ENCODE measurements around the gene SLC25A40. TPM values are rescaled to one million over a fixed set of nuclear protein-coding genes. Genes with fewer than 3 reads are reported as not detected.
"Not testable (repeated sequence)": the region's sequence is repeated elsewhere in the genome, so short reads cannot be mapped to it uniquely, and the experiment has no call there.

Gene SLC25A40
- total and polyA plus RNA-seq, 9 donors, result 9.8 to 27.1 (median 20.0) TPM

- TF ChIP-seq EP300 (IDR thresholded peaks at IDR 0.05), result no peak
- no peak for TF ChIP-seq POLR2A (IDR thresholded peaks at IDR 0.05)
- TF ChIP-seq CTCF (IDR thresholded peaks at IDR 0.05), result no peak
- Histone ChIP-seq H3K27me3 (no peaks in the 10 kb centered on the region), H3K27ac (no peak overlapping the region), H3K9me3 (peaks cover 0 to 9% of the 10 kb centered on the region in 2 donors), H3K4me1 (ENCODE audit: insufficient read depth) (no peaks in the 10 kb centered on the region), H3K36me3 (no peaks in the 10 kb centered on the region), H3K4me3 (no peak overlapping the region)
- intact Hi-C loops (cut with DNase I), result no loop called here
- no peak for DNase-seq
- WGBS, 3 donors, result 72 to 83% (median 80%) methylated on average over 4 of the region's 4 CpGs
Observed at GRCh38 chr7:87874066-87874465, 2.1 kb downstream of the SLC25A40 start.

GRCh38 chr7:87873328-87873727 is 2.8 kb downstream of the SLC25A40 start:
- H3K36me3 ChIP-seq; H3K27ac ChIP-seq; DNase-seq; H3K27me3 ChIP-seq; intact Hi-C loops (cut with DNase I); H3K4me1 ChIP-seq (ENCODE audit: insufficient read depth); H3K9me3 ChIP-seq; H3K4me3 ChIP-seq: not testable (repeated sequence)
- 96 to 99% (median 97%) methylated on average over 10 of the region's 10 CpGs for WGBS, 3 donors

- no peaks in the 10 kb centered on the region for H3K27me3 ChIP-seq
- WGBS, 3 donors, result 92 to 95% (median 93%) methylated on average over 5 of the region's 5 CpGs
- intact Hi-C loops (cut with DNase I), result no loop called here
- H3K9me3 ChIP-seq, result peaks cover 0 to 9% of the 10 kb centered on the region in 2 donors
- no peak for DNase-seq
- no peaks in the 10 kb centered on the region for H3K36me3 ChIP-seq
- H3K4me3 ChIP-seq, result no peak overlapping the region
- no peak overlapping the region for H3K27ac ChIP-seq
- H3K4me1 ChIP-seq (ENCODE audit: insufficient read depth), result no peaks in the 10 kb centered on the region
- TF ChIP-seq CTCF (IDR thresholded peaks at IDR 0.05) (no peak), EP300 (IDR thresholded peaks at IDR 0.05) (no peak), POLR2A (IDR thresholded peaks at IDR 0.05) (no peak)
Observed at GRCh38 chr7:87872346-87872745, 3.8 kb downstream of the SLC25A40 start.

GRCh38 chr7:87870471-87870870 is 5.7 kb downstream of the SLC25A40 start:
- Histone ChIP-seq H3K9me3 (peaks cover 0 to 23% of the 10 kb centered on the region in 2 donors), H3K36me3 (no peaks in the 10 kb centered on the region), H3K27me3 (no peaks in the 10 kb centered on the region), H3K4me3 (no peak overlapping the region), H3K4me1 (ENCODE audit: insufficient read depth) (no peaks in the 10 kb centered on the region), H3K27ac (no peak overlapping the region)
- TF ChIP-seq EP300 (IDR thresholded peaks at IDR 0.05), result no peak
- no peak for TF ChIP-seq POLR2A (IDR thresholded peaks at IDR 0.05)
- 97 to 99% (median 98%) methylated on average over 4 of the region's 4 CpGs for WGBS, 3 donors
- DNase-seq, result no peak
- intact Hi-C loops (cut with DNase I), result no loop called here

- H3K4me1 ChIP-seq (ENCODE audit: insufficient read depth); DNase-seq; H3K27me3 ChIP-seq; H3K27ac ChIP-seq; intact Hi-C loops (cut with DNase I); H3K4me3 ChIP-seq; H3K36me3 ChIP-seq: not testable (repeated sequence)
- H3K9me3 ChIP-seq, result peaks cover 0 to 23% of the 10 kb centered on the region in 2 donors
- 95 to 99% (median 97%) methylated on average over 6 of the region's 6 CpGs for WGBS, 3 donors
Observed at GRCh38 chr7:87866533-87866932, 9.6 kb downstream of the SLC25A40 start.

GRCh38 chr7:87866089-87866488 is 10.1 kb downstream of the SLC25A40 start:
- no peak for DNase-seq
- intact Hi-C loops (cut with DNase I), result no loop called here
- H3K4me1 ChIP-seq (ENCODE audit: insufficient read depth), result no peaks in the 10 kb centered on the region
- peaks cover 0 to 23% of the 10 kb centered on the region in 2 donors for H3K9me3 ChIP-seq
- H3K4me3 ChIP-seq, result no peak overlapping the region
- H3K27me3 ChIP-seq, result no peaks in the 10 kb centered on the region
- H3K36me3 ChIP-seq, result no peaks in the 10 kb centered on the region
- TF ChIP-seq CTCF (IDR thresholded peaks at IDR 0.05) (no peak), EP300 (IDR thresholded peaks at IDR 0.05) (no peak), POLR2A (IDR thresholded peaks at IDR 0.05) (no peak)
- WGBS, 3 donors, result 95 to 96% (median 96%) methylated on average over 2 of the region's 2 CpGs
- H3K27ac ChIP-seq, result no peak overlapping the region
